GM04503 (cell line): ENCODE results near the gene CEACAM19.
"Not testable (repeated sequence)": the region's sequence is repeated elsewhere in the genome, so short reads cannot be mapped to it uniquely, and the experiment has no call there.

Source experiments
- DNase-seq: peaks from one replicate; pipeline ENCODE4 v3.0.0-alpha.2; 2012; ENCODE audit warnings: low read depth

Gene CEACAM19, protein sequence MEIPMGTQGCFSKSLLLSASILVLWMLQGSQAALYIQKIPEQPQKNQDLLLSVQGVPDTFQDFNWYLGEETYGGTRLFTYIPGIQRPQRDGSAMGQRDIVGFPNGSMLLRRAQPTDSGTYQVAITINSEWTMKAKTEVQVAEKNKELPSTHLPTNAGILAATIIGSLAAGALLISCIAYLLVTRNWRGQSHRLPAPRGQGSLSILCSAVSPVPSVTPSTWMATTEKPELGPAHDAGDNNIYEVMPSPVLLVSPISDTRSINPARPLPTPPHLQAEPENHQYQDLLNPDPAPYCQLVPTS

GRCh38 chr19:44671400-44671799 lies at the start of gene CEACAM19:
Gene CEACAM19, plus strand, starts transcription at chr19:44671482. Its CDS starts 450 bp downstream, at chr19:44671932.
- DNase-seq: no peak

DNA sequence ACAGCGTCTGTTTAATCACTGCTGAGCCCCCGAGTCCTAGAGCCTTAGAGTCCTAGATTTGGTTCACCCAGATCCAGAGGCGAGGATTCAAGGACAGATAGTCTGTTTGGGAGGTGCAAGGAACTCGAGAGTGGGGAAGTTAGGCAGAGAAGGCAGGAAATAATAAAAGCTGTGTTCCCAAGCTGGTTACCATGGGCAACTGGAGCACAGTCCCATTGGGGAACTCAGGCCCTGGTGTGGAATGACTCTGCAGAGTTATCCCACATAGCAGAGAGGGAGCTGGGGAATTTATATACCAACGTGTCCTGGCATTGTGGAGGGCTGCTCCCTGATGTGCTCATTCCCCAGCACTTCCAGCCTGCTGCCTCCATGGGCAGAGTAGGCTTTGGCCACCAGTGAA lies 48.2 kb upstream of the CEACAM19 start:
- peak; percentile 69 for DNase-seq

GRCh38 chr19:44623626-44624025 lies 47.7 kb upstream of the CEACAM19 start:
- DNase-seq: no peak

DNA sequence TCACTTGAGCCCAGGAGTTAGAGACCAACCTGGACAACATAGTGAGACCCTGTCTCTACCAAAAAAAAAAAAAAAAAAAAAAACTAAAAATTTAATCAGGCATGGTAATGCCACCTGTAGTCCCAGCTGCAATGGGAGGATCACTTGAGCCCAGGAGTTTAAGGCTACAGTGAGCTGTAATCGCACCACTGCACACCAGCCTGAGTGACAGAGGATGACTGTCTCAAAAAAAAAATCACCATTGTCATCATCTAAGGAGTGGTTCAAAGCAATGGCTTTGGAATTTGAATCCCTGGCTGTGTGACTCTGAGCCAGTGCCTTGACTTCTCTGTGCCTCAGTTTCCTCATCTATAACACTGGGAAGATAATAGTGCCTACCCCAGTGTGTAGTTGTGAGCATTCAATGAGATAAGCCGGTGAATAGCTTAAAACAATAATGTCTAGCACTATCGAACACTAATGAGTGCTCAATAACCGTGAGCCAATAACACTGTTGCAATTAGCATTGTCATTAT lies 46.4 kb upstream of the CEACAM19 start:
- DNase-seq: no peak

- DNase-seq: not testable (repeated sequence)
Measured at GRCh38 chr19:44625637-44626036, 45.6 kb upstream of the CEACAM19 start.

GRCh38 chr19:44626048-44626624 lies 45.1 kb upstream of the CEACAM19 start:
- peak; percentile 96 for DNase-seq

GRCh38 chr19:44627631-44628030 lies 43.7 kb upstream of the CEACAM19 start:
- DNase-seq: no peak

GRCh38 chr19:44628793-44629192 lies 42.5 kb upstream of the CEACAM19 start:
- no peak for DNase-seq

DNA sequence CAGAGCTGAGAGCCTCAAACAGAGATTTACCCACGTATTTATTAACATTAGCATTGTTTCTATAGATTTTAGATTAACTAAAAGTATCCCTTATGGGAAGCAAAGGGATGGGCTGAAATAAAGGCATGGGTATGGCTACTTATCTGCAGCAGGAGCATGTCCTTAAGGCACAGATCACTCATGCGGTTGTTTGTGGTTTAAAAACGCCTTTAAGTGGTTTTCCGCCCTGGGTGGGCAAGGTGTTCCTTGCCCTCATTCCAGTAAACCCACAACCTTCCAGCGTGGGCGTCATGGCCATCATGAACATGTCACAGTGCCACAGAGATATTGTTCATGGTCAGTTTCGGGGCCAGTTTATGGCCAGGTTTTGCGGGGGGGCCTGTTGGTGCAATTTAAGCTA lies 39.7 kb upstream of the CEACAM19 start:
- DNase-seq: not testable (repeated sequence)

DNA sequence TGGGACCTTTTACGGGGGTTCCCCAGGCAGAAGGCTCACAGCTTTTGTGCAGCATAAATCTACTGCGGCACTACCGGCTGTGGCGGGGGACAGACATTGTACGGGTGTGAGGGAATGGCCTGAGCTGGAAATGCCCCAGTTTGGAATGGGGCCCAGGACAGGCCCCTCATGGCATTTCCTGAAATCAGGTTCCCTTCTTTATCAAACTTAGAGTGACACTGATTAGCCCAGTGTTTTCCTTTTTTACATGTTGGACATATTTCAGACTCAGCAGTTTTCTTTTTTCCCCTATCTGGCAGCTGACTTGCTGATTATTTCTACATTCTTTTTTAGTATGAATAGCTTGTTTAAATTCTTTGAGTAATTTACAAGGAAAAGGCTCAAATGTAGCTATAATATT lies 37.2 kb upstream of the CEACAM19 start:
- not testable (repeated sequence) for DNase-seq

GRCh38 chr19:44634785-44635184 lies 36.5 kb upstream of the CEACAM19 start:
- no peak for DNase-seq

DNA sequence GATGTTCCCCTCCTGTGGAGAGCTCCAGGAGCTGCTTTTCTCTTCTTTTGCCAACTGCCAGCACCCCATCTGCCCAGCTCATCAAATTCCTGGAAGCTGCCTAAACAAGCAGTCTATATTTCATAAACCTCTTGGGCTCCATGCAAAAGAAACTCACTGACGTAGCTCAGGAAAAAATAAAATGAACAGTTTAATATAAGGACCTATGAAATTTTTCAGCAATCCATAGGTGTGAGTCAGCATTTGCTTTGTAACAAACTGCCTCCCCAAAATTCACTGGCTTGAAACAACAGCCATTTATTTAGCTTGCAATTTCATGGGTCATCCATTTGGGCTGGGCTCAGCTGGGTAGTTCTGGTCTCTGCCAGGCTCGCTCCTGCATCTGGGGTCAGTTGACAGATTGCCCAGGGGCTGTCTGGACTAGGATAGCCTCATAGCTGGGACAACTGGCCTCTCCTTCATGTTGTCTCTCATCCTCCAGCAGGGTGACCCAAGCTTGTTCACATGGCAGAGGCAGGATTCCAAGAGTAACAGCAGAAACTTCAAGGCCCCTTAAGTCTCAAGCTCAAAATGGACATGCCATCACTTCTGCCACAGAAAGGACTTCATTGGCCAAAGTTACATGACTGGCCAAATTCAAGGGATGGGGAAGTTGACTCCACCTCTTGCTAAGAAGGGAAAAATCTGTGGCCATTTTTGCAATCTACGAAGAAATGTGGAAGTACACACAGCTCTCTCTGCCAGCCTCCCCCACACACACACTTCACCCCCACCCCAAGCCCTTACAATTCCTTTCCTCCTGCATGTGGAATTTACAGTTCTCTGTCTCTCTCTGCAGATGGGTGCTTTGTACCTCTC lies 35.5 kb upstream of the CEACAM19 start:
- peak; percentile 51 for DNase-seq

GRCh38 chr19:44636439-44637389 lies 34.6 kb upstream of the CEACAM19 start:
- no peak for DNase-seq

- DNase-seq: no peak
Measured at GRCh38 chr19:44637390-44637764, 33.9 kb upstream of the CEACAM19 start.

- DNase-seq: peak; percentile 54
Measured at GRCh38 chr19:44640518-44640917, 30.8 kb upstream of the CEACAM19 start.

DNA sequence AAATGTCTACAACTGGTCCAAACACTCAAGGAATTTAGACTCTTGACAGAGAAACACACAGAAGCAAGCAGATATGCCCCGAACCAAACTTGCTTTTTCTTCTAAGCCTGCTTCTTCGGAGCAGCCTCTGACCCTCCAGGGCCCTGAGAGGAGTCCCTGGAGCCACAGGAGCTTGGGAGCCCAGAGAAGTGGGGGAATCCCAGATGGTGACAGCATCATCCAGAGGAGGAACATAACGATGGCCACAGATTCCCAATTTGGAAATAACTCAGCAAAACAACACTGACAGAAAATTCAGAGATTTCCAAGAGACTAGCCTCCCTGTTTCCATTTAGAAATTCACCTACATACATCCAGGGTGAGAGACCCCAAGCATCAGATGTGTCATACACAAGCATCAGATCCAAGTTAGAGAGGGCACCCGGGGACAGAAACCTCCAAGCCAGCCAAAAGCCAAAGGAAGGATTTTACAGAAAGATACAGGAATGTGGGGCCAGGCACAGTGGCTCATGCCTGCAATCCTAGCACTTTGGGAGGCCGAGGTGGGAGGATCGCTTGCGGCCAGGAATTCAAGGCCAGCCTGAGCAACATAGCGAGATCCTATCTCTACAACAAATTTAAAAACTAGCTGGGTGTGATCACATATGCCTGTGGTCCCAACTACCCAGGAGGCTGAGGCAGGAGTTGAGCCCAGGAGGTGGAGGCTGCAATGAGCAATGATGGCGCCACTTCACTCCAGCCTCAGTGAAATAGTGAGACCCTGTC lies 29.6 kb upstream of the CEACAM19 start:
- DNase-seq: no peak

DNA sequence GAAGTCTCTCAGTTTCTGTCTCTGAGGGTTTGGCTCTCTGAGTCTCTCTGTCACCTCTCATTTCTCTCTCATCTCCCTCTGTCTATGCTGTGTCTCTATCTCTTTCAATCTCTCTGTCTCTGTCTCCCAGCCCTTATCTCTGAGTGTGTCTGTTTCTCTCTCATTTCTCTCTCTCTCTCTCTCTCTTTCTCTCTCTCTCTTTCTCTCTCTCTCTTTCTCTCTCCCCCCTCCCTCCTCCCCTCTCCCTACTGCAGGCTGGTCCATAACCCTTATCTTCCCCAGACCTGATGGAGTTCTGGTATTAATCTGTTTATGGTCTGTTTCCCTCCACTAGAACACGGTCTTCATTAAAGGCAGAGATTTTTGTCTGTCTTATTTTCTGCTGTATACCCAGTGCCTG lies 28.9 kb upstream of the CEACAM19 start:
- no peak for DNase-seq

- DNase-seq: no peak
Measured at GRCh38 chr19:44643605-44644401, 27.5 kb upstream of the CEACAM19 start, which contains the start of gene PVR. Gene PVR, plus strand, starts transcription at chr19:44643910. Its CDS starts 187 bp downstream, at chr19:44644097.

DNA sequence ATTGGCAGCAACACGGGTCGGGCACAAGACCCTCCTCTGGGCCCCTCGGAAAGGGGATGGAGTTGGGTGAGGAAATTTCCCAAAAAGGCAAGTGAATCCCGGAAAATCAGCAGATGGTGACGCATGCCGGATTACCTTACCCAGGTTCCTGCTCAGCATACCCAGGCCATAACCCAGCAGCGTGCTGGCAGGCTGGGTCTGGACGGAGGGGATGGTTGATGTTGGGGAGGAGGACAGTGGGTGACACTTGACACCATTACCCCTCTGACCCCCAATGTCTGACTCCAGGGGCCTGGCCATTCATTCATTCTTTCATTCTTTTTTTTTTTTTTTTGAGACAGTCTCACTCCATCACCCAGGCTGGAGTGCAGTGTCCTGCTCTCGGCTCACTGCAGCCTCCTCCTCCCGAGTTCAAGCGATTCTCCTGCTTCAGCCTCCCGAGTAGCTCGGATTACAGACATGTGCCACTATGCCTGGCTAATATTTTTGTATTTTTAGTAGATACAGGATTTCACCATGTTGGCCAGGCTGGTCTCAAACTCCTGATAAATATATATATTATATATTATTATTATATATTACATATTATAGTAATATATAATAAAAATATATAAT lies 26.8 kb upstream of the CEACAM19 start:
- no peak for DNase-seq
